OCI-LY1 (cell line): Measurements from ENCODE around the gene RNASEH2B.

Experiments used
- H2AFZ ChIP-seq: fragments of 200-600 bp; sonication (generic), shearing (Covaris generic); 2 replicates; pipeline ENCODE4 v1.6.0; 2014; ENCODE audit warnings: antibody characterized with exemption, mild to moderate bottlenecking, low read length
- H3F3A ChIP-seq: fragments of 200-600 bp; sonication (generic), shearing (Covaris generic); 2 replicates; pipeline ENCODE4 v1.6.0; 2014; ENCODE audit warnings: mild to moderate bottlenecking, antibody characterized with exemption, low read length, moderate library complexity; ENCODE audit not compliant: insufficient read depth
- H3K27ac ChIP-seq: fragments of 200-600 bp; sonication (generic); 2 replicates; pipeline ENCODE4 v1.5.1; 2014; ENCODE audit warnings: low read length, mixed run types, mild to moderate bottlenecking, low read depth; ENCODE audit not compliant: poor library complexity, severe bottlenecking
- H3K27me3 ChIP-seq: fragments of 200-600 bp; sonication (generic); 2 replicates; pipeline ENCODE4 v1.6.0; 2014; ENCODE audit warnings: antibody characterized with exemption, mild to moderate bottlenecking, low read length, moderate library complexity; ENCODE audit not compliant: insufficient read depth
- H3K36me3 ChIP-seq: fragments of 200-600 bp; sonication (generic); 2 replicates; pipeline ENCODE4 v1.6.1; 2014; ENCODE audit warnings: mild to moderate bottlenecking, antibody characterized with exemption, low read length, moderate library complexity, mixed read lengths; ENCODE audit not compliant: insufficient read depth
- H3K4me1 ChIP-seq: fragments of 200-600 bp; sonication (generic); 2 replicates; pipeline ENCODE4 v1.5.1; 2014; ENCODE audit warnings: mild to moderate bottlenecking, low read length, moderate library complexity; ENCODE audit not compliant: insufficient read depth, severe bottlenecking
- H3K4me2 ChIP-seq: fragments of 200-600 bp; sonication (generic), shearing (Covaris generic); 2 replicates; pipeline ENCODE4 v1.6.1; 2014; ENCODE audit warnings: low read length
- H3K4me3 ChIP-seq: fragments of 200-600 bp; sonication (generic); 2 replicates; pipeline ENCODE4 v1.5.1; 2014; ENCODE audit warnings: low read length, low read depth, mild to moderate bottlenecking, mixed read lengths; ENCODE audit not compliant: poor library complexity, severe bottlenecking
- H3K79me2 ChIP-seq: fragments of 200-600 bp; shearing (Covaris generic); 2 replicates; pipeline ENCODE4 v1.6.1; 2016; ENCODE audit warnings: mixed run types, low read length, mixed read lengths; ENCODE audit not compliant: insufficient read depth
- H3K9ac ChIP-seq: fragments of 200-600 bp; sonication (generic), shearing (Covaris generic); 2 replicates; pipeline ENCODE4 v1.6.1; 2014; ENCODE audit warnings: mild to moderate bottlenecking, low read length, mixed read lengths
- H3K9me2 ChIP-seq: fragments of 200-600 bp; sonication (generic), shearing (Covaris generic); 2 replicates; pipeline ENCODE4 v1.6.1; 2014; ENCODE audit warnings: low read depth, mild to moderate bottlenecking, low read length, mixed read lengths
- H3K9me3 ChIP-seq: fragments of 200-600 bp; shearing (Covaris generic); 2 replicates; pipeline ENCODE4 v1.6.1; 2014; ENCODE audit warnings: low read length, mixed read lengths
- H4K20me1 ChIP-seq: fragments of 200-600 bp; sonication (generic), shearing (Covaris generic); 2 replicates; pipeline ENCODE4 v1.6.0; 2016; ENCODE audit warnings: mild to moderate bottlenecking, low read length; ENCODE audit not compliant: insufficient read depth
- EZH2 ChIP-seq: fragments of 200-600 bp; sonication (generic), shearing (Covaris generic); IDR thresholded peaks from 2 replicates; pipeline ENCODE4 v1.8.0; 2017; ENCODE audit warnings: borderline replicate concordance, mixed run types, mild to moderate bottlenecking, antibody characterized with exemption, low read length, moderate library complexity, mixed read lengths
- TF ChIP-seq, protein P1 (sequence below): fragments of 200-600 bp; sonication (generic), shearing (Covaris generic); IDR thresholded peaks from 2 replicates; pipeline ENCODE4 v1.5.1; 2017; ENCODE audit warnings: mild to moderate bottlenecking, antibody characterized with exemption, low read length, moderate library complexity, mixed read lengths

The RNASEH2B gene

DNA sequence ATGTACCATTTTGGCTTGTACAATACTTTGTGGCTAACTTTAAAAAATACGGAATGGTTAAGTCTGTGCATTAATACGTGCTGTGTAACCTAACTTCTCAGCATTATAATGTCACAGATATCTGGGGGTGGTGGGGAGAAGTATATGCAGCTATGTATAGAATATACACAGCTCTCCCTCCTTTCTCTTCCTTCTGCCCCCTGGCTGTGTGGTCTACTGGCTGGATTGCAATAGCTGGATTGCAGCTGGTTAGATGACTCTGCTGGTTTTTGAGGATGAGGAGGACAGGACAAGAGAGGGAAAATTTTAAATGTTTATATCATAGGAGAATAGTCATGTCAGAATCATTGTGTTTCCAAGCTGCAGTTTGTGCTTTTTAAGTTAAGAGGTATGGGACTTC lies 9.7 kb downstream of the RNASEH2B start:
- Histone ChIP-seq H3K79me2 (peaks cover 97% of the 10 kb centered on the region), H3K27ac (no peak overlapping the region), H3K4me2 (no peak overlapping the region), H3K36me3 (peaks cover 33% of the 10 kb centered on the region), H3K9me3 (peaks cover 38% of the 10 kb centered on the region), H3K4me1 (peaks cover 34% of the 10 kb centered on the region), H3K27me3 (no peaks in the 10 kb centered on the region), H2AFZ (no peak overlapping the region), H3K9me2 (no peaks in the 10 kb centered on the region), H3K4me3 (no peak overlapping the region), H4K20me1 (no peaks in the 10 kb centered on the region), H3K9ac (no peak overlapping the region), H3F3A (no peaks in the 10 kb centered on the region)
- no peak for TF ChIP-seq EZH2
- TF ChIP-seq, protein P1, sequence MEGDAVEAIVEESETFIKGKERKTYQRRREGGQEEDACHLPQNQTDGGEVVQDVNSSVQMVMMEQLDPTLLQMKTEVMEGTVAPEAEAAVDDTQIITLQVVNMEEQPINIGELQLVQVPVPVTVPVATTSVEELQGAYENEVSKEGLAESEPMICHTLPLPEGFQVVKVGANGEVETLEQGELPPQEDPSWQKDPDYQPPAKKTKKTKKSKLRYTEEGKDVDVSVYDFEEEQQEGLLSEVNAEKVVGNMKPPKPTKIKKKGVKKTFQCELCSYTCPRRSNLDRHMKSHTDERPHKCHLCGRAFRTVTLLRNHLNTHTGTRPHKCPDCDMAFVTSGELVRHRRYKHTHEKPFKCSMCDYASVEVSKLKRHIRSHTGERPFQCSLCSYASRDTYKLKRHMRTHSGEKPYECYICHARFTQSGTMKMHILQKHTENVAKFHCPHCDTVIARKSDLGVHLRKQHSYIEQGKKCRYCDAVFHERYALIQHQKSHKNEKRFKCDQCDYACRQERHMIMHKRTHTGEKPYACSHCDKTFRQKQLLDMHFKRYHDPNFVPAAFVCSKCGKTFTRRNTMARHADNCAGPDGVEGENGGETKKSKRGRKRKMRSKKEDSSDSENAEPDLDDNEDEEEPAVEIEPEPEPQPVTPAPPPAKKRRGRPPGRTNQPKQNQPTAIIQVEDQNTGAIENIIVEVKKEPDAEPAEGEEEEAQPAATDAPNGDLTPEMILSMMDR = no peak

DNA sequence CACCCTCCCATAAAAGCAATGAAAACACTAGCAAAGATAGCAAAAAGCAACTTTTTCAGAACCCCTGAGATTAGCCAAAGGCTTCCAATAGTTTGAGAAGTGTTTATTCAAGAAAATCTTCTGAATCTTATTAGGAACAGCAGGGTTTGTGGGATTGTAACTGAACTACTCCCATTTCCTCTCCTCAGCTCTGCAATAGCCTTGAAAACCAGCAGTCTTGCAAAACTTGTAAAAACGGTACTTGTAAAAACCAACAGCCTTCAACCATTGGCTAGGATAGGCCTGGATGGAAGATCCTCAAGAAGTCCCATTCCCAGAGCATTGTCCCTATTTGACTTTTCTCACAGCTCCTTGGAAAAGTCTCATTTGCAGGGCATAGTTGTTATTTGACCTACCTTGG lies 12.1 kb downstream of the RNASEH2B start:
- Histone ChIP-seq H3K79me2 (peaks cover 97% of the 10 kb centered on the region), H3K36me3 (peaks cover 48% of the 10 kb centered on the region), H4K20me1 (no peaks in the 10 kb centered on the region)

DNA sequence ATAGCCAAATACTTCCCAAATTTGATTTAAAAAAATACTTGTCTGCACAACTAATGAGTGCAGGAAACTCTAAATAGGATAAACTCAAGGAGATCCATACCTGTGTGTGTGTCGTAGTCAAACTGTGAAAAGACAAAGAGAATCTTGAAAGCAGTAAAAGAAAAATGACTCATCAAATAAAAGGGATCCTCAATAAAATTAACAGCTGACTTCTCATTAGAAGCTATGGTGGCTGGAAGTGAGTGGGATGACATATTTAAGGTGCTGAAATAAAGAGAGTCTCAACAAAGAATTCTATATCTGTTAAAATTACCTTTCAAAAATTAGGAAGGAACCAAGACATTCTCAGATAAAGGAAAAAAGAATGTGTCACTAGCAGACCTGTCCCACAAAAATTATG lies 13.7 kb downstream of the RNASEH2B start:
- TF ChIP-seq EZH2 = no peak
- TF ChIP-seq, protein P1 = no peak
- Histone ChIP-seq H3K4me3 (no peak overlapping the region), H3K36me3 (peaks cover 57% of the 10 kb centered on the region), H3K79me2 (peaks cover 99% of the 10 kb centered on the region), H3K27ac (no peak overlapping the region), H4K20me1 (no peaks in the 10 kb centered on the region), H3K4me1 (no peaks in the 10 kb centered on the region), H2AFZ (no peak overlapping the region), H3K9me3 (peaks cover 53% of the 10 kb centered on the region), H3K9ac (no peak overlapping the region), H3K4me2 (no peak overlapping the region), H3K27me3 (no peaks in the 10 kb centered on the region), H3K9me2 (no peaks in the 10 kb centered on the region), H3F3A (0 out of 2 replicates have a peak, but pooled peaks cover 6% of the 10 kb centered on the region)

More for the DNA sequence above, 12.1 kb downstream of the RNASEH2B start:
- no peak overlapping the region for H3K4me3 ChIP-seq
- no peaks in the 10 kb centered on the region for H3K27me3 ChIP-seq
- no peak overlapping the region for H3K4me2 ChIP-seq
- H3K9ac ChIP-seq = no peak overlapping the region
- TF ChIP-seq, protein P1 = no peak
- no peak for TF ChIP-seq EZH2
- H2AFZ ChIP-seq = no peak overlapping the region
- H3F3A ChIP-seq = no peaks in the 10 kb centered on the region
- H3K9me2 ChIP-seq = no peaks in the 10 kb centered on the region
- H3K9me3 ChIP-seq = peaks cover 53% of the 10 kb centered on the region
- H3K27ac ChIP-seq = no peak overlapping the region
- H3K4me1 ChIP-seq = peaks cover 9% of the 10 kb centered on the region
